ENCODE measurements around the gene GRIN2A. TPM values are rescaled to one million over a fixed set of nuclear protein-coding genes. Genes with fewer than 3 reads are reported as not detected.

GRIN2A gene
- total and polyA plus RNA-seq, 2 donors: 0.25 to 1.1 TPM

DNA sequence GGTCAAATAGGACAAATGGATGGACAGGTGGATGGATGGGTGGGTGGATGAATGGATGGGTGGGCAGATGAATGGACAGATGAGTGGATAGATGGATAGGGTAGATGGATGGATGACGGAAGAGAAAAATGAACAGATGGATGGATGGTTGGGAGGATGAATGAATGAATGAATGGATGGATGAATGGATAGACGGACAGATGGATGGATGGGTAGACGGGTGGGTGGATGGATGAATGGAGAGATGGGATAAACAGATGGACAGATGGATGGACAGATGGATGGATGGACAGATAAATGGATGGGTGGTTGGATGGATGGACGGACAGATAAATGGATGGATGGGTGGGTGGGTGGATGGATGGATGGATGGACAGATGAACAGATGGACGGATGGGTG, 232.8 kb downstream of the GRIN2A start:
- Histone ChIP-seq H3K4me1 (ENCODE audit: control insufficient read depth in 2 of 2, insufficient read depth in 2 of 2, low read length in 2 of 2) (no peaks in the 10 kb centered on the region), H3K9me3 (ENCODE audit: control insufficient read depth in 2 of 2, insufficient read depth in 1 of 2, low read length in 1 of 2) (no peaks in the 10 kb centered on the region), H3K27ac (ENCODE audit: low read depth in 1 of 2, low read length in 1 of 2) (no peak overlapping the region), H3K4me3 (ENCODE audit: low read length in 2 of 2) (no peak overlapping the region), H3K36me3 (ENCODE audit: control insufficient read depth in 2 of 2, insufficient read depth in 2 of 2, low read length in 1 of 2) (no peaks in the 10 kb centered on the region), H3K27me3 (ENCODE audit: control insufficient read depth in 2 of 2, insufficient read depth in 1 of 2, low read length in 1 of 2) (no peaks in the 10 kb centered on the region)
- DNase-seq (ENCODE audit: low read depth in 6 of 9, low spot score in 9 of 9): no peak
- WGBS: 97% methylated on average over 5 of the region's 5 CpGs

DNA sequence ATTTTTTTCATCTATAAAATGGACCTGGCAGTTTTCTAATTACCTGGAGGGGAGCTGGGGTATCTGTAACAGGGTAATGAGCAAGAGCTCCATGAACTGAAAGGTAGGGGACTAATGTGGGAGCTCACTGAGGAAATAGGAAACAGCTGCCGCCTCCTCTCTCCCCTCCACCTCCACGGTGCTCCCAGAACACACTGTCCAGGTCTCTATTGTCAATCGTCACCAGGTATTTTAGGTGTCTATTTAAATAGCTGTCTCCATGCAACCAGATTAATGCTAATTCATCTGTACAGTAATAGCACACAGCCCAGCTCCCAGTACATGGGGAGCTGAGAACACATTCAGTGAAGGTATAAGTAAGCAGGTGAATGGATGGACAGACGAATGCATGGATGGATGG, 233.3 kb downstream of the GRIN2A start:
- Histone ChIP-seq H3K36me3 (ENCODE audit: control insufficient read depth in 2 of 2, insufficient read depth in 2 of 2, low read length in 1 of 2) (no peaks in the 10 kb centered on the region), H3K4me3 (ENCODE audit: low read length in 2 of 2) (no peak overlapping the region), H3K27me3 (ENCODE audit: control insufficient read depth in 2 of 2, insufficient read depth in 1 of 2, low read length in 1 of 2) (no peaks in the 10 kb centered on the region), H3K27ac (ENCODE audit: low read depth in 1 of 2, low read length in 1 of 2) (no peak overlapping the region), H3K9me3 (ENCODE audit: control insufficient read depth in 2 of 2, insufficient read depth in 1 of 2, low read length in 1 of 2) (no peaks in the 10 kb centered on the region), H3K4me1 (ENCODE audit: control insufficient read depth in 2 of 2, insufficient read depth in 2 of 2, low read length in 2 of 2) (no peaks in the 10 kb centered on the region)
- 90% methylated on average over 4 of the region's 4 CpGs for WGBS
- no peak for DNase-seq (ENCODE audit: low read depth in 6 of 9, low spot score in 9 of 9)

DNA sequence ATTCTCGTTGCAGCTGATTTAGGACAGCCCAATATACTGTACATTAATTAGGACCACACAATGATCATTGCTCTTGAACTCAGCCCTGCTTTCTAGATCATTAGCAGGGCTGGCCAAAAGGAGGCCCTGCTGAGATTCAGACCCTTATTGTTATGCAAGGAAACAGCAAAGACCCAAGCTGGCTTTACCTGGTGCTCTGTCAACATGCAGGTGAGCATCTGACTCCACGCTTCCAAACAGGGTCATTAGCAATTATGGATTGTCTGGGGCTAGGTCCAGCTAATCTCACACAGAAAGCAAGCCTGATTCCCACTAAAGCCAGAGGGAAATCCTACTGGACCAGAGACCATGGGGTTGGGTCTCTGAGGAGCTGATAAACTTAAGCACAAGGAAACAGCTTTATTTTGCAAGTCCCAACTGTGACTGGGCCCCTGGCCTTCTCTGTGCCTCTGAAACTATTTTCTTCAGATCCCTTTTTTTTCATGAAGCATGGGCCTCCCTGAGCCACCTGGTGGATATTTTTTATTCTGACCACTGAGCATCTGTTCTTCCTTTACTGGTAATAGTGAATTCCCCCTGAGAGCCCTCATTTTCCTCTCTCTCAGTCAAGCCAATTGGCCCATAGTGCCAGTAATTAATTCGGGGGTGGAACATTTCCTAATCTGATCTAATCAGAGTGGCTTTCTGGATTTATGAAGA, 236.1 kb downstream of the GRIN2A start:
- Histone ChIP-seq H3K9me3 (ENCODE audit: control insufficient read depth in 2 of 2, insufficient read depth in 1 of 2, low read length in 1 of 2) (no peaks in the 10 kb centered on the region), H3K27me3 (ENCODE audit: control insufficient read depth in 2 of 2, insufficient read depth in 1 of 2, low read length in 1 of 2) (no peaks in the 10 kb centered on the region), H3K36me3 (ENCODE audit: control insufficient read depth in 2 of 2, insufficient read depth in 2 of 2, low read length in 1 of 2) (no peaks in the 10 kb centered on the region), H3K27ac (ENCODE audit: low read depth in 1 of 2, low read length in 1 of 2) (no peak overlapping the region), H3K4me1 (ENCODE audit: control insufficient read depth in 2 of 2, insufficient read depth in 2 of 2, low read length in 2 of 2) (no peaks in the 10 kb centered on the region), H3K4me3 (ENCODE audit: low read length in 2 of 2) (no peak overlapping the region)
- WGBS: 87% methylated on average over 3 of the region's 3 CpGs
- DNase-seq (ENCODE audit: low read depth in 6 of 9, low spot score in 9 of 9): no peak

DNA sequence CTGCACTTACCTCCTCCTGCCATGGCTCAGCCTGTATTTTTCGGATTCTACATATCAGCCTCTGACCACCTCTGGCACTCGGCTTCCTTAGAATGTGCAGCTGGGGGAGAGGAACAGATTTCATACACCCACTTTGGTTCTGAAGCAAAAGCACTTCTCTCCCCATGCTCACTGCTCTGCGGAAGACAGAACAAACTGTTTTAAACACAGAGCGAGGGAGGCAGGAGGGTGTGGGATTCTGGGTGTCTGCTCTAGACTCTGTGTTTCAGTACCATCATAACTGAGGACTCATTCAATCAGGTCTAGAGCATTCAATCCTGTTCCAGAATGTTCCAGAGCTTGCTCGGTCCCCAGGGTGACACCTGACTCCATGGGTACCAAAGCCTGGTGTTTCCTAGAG, 239.1 kb downstream of the GRIN2A start:
- Histone ChIP-seq H3K4me3 (ENCODE audit: low read length in 2 of 2) (no peak overlapping the region), H3K36me3 (ENCODE audit: control insufficient read depth in 2 of 2, insufficient read depth in 2 of 2, low read length in 1 of 2) (no peaks in the 10 kb centered on the region), H3K9me3 (ENCODE audit: control insufficient read depth in 2 of 2, insufficient read depth in 1 of 2, low read length in 1 of 2) (no peaks in the 10 kb centered on the region), H3K4me1 (ENCODE audit: control insufficient read depth in 2 of 2, insufficient read depth in 2 of 2, low read length in 2 of 2) (no peaks in the 10 kb centered on the region), H3K27me3 (ENCODE audit: control insufficient read depth in 2 of 2, insufficient read depth in 1 of 2, low read length in 1 of 2) (no peaks in the 10 kb centered on the region), H3K27ac (ENCODE audit: low read depth in 1 of 2, low read length in 1 of 2) (no peak overlapping the region)
- WGBS: 85% methylated on average over 5 of the region's 5 CpGs
- no peak for DNase-seq (ENCODE audit: low read depth in 6 of 9, low spot score in 9 of 9)

DNA sequence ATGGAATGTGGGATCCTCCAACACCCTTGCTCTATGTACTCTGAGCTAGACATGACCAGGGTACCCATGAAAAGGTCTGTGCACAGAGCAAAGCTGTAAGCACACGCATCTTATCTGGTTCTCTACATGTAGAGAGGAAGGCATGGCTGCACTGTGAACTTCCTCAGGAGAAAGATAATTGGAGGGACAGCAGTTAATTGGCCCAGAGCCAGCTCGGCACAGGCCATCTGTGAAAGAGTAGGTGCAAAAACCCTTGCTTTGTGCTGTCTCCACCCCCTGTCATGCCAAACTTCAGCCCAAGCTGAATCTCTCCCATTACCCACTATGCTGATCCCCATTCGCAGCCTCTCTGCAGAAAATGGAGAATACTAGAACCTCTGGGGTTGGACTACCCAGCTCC, 241.0 kb downstream of the GRIN2A start:
- WGBS: 82% methylated on average over 3 of the region's 3 CpGs
- H3K27ac ChIP-seq (ENCODE audit: low read depth in 1 of 2, low read length in 1 of 2): no peak overlapping the region
- H3K4me1 ChIP-seq (ENCODE audit: control insufficient read depth in 2 of 2, insufficient read depth in 2 of 2, low read length in 2 of 2): no peaks in the 10 kb centered on the region
- H3K4me3 ChIP-seq (ENCODE audit: low read length in 2 of 2): no peak overlapping the region
- DNase-seq (ENCODE audit: low read depth in 6 of 9, low spot score in 9 of 9): no peak
- no peaks in the 10 kb centered on the region for H3K9me3 ChIP-seq (ENCODE audit: control insufficient read depth in 2 of 2, insufficient read depth in 1 of 2, low read length in 1 of 2)
- H3K36me3 ChIP-seq (ENCODE audit: control insufficient read depth in 2 of 2, insufficient read depth in 2 of 2, low read length in 1 of 2): no peaks in the 10 kb centered on the region
- no peaks in the 10 kb centered on the region for H3K27me3 ChIP-seq (ENCODE audit: control insufficient read depth in 2 of 2, insufficient read depth in 1 of 2, low read length in 1 of 2)

DNA sequence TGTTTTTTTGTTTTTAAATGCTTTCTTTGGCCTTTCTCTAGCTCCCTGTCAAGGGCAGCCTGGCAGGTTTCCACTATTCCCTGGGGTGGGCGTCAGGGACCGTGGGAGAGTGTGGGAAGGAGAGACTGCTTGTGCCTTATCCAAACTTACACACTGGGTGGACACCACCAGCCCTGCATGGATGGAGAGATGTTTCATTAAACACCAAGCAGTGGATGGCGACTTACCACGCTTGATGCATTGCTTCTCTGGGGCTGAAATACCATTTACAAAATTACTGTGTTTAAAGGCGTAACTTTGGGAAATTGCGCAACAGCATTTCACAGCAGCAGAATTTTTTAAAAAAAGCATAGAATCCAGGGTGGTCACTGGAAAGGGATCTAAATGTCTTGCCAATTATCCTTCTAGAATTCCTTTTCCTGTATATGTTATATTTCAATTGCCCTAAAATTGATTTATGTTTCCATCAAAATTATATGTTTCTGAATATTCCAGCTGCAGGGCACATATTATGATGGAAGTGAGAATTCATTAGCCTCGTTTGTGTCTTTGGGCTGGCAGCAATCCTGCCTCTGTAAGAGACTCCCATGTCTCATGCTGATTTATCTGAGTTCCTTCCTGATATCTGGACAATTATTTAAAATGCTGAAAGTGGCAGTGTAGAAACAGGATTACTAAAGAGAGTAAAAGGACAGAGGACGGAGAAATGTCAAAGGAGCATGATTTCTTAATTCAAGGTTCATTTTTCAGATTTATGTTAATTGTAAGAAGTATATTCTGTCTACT, 247.3 kb downstream of the GRIN2A start:
- Histone ChIP-seq H3K36me3 (ENCODE audit: control insufficient read depth in 2 of 2, insufficient read depth in 2 of 2, low read length in 1 of 2) (no peaks in the 10 kb centered on the region), H3K4me3 (ENCODE audit: low read length in 2 of 2) (no peak overlapping the region), H3K9me3 (ENCODE audit: control insufficient read depth in 2 of 2, insufficient read depth in 1 of 2, low read length in 1 of 2) (no peaks in the 10 kb centered on the region), H3K27ac (ENCODE audit: low read depth in 1 of 2, low read length in 1 of 2) (no peak overlapping the region), H3K27me3 (ENCODE audit: control insufficient read depth in 2 of 2, insufficient read depth in 1 of 2, low read length in 1 of 2) (no peaks in the 10 kb centered on the region), H3K4me1 (ENCODE audit: control insufficient read depth in 2 of 2, insufficient read depth in 2 of 2, low read length in 2 of 2) (no peaks in the 10 kb centered on the region)
- 83% methylated on average over 8 of the region's 8 CpGs for WGBS
- no peak for DNase-seq (ENCODE audit: low read depth in 6 of 9, low spot score in 9 of 9)

DNA sequence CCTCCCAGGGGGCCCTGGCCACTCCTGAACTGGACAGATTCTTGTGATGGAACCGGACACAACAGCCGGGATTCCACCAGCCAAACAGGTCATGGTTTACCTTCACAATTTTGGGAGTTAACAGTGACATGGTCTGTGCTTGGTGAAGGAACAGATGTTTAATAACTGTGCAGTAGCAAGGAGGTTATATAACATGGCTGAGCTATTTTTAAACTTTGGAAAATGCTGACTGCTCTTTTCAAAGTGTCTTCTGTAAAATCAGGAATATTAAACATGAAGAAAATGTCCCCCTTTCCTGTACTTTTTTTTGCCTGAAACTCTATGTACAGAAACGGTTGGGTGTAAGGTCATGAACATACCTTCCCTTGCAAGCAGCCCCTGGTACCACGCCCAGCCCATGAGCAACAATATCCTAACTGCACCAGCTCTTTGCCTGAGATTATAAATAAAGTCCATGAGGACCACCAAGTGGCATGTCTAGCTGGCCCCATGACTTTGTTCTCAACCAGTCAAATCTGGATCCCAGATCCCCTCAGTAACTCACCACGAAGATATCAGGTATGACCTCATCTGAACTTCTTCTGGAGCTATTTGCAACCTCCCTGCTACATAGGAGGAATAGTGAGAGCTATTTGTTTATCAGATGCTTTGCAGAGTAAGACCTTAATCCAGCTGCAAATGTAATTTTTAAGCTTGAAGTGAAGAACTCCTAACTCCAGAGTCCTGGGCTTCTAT, 249.1 kb downstream of the GRIN2A start:
- no peaks in the 10 kb centered on the region for H3K4me1 ChIP-seq (ENCODE audit: control insufficient read depth in 2 of 2, insufficient read depth in 2 of 2, low read length in 2 of 2)
- H3K36me3 ChIP-seq (ENCODE audit: control insufficient read depth in 2 of 2, insufficient read depth in 2 of 2, low read length in 1 of 2): no peaks in the 10 kb centered on the region
- H3K27ac ChIP-seq (ENCODE audit: low read depth in 1 of 2, low read length in 1 of 2): no peak overlapping the region
- H3K27me3 ChIP-seq (ENCODE audit: control insufficient read depth in 2 of 2, insufficient read depth in 1 of 2, low read length in 1 of 2): no peaks in the 10 kb centered on the region
- no peaks in the 10 kb centered on the region for H3K9me3 ChIP-seq (ENCODE audit: control insufficient read depth in 2 of 2, insufficient read depth in 1 of 2, low read length in 1 of 2)
- DNase-seq (ENCODE audit: low read depth in 6 of 9, low spot score in 9 of 9): no peak
- 85% methylated on average over 5 of the region's 5 CpGs for WGBS
- no peak overlapping the region for H3K4me3 ChIP-seq (ENCODE audit: low read length in 2 of 2)

DNA sequence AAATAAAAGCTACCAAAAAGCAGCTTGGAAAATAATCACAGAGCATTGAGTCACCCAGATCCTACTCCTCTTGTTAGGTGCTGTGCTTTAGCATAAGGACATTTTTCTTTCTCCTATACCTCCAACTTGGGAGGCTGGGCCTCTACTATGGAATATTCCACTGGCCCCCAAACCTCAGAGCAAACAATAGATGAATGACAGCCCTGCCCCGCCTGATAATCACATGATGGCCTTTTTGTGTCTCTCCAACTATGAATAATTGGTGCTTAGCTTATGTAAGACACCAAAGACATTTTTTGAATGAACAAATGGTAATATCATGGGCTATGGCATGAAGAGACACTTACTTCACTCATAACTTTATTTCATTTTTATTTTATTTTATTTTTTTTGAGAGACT, 250.2 kb downstream of the GRIN2A start:
- Histone ChIP-seq H3K27ac (ENCODE audit: low read depth in 1 of 2, low read length in 1 of 2) (no peak overlapping the region), H3K9me3 (ENCODE audit: control insufficient read depth in 2 of 2, insufficient read depth in 1 of 2, low read length in 1 of 2) (no peaks in the 10 kb centered on the region), H3K4me1 (ENCODE audit: control insufficient read depth in 2 of 2, insufficient read depth in 2 of 2, low read length in 2 of 2) (no peaks in the 10 kb centered on the region), H3K27me3 (ENCODE audit: control insufficient read depth in 2 of 2, insufficient read depth in 1 of 2, low read length in 1 of 2) (no peaks in the 10 kb centered on the region), H3K36me3 (ENCODE audit: control insufficient read depth in 2 of 2, insufficient read depth in 2 of 2, low read length in 1 of 2) (no peaks in the 10 kb centered on the region), H3K4me3 (ENCODE audit: low read length in 2 of 2) (no peak overlapping the region)
- 74% methylated on average over 1 of the region's 1 CpG for WGBS
- DNase-seq (ENCODE audit: low read depth in 6 of 9, low spot score in 9 of 9): no peak

DNA sequence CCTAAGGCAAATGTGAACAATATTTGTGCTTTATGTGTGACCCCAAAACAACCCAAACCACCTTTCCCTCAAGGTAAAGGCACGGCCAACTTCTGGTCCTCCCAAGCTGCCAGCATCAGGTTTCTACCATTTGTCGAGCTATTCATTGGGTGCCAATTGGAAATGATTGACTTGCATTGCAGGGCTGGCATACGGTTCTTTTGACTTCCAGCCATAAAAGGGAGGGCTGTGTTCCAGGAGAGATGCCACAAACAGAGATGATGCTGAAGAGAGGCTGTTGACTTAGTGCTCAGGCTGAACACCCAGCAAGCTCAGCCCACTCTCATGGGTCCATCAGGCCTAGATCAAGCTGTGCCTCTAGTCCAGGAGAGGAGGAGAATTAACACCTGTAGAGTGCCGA, 252.4 kb downstream of the GRIN2A start:
- H3K4me1 ChIP-seq (ENCODE audit: control insufficient read depth in 2 of 2, insufficient read depth in 2 of 2, low read length in 2 of 2): no peaks in the 10 kb centered on the region
- no peaks in the 10 kb centered on the region for H3K27me3 ChIP-seq (ENCODE audit: control insufficient read depth in 2 of 2, insufficient read depth in 1 of 2, low read length in 1 of 2)
- no peak overlapping the region for H3K27ac ChIP-seq (ENCODE audit: low read depth in 1 of 2, low read length in 1 of 2)
- H3K9me3 ChIP-seq (ENCODE audit: control insufficient read depth in 2 of 2, insufficient read depth in 1 of 2, low read length in 1 of 2): no peaks in the 10 kb centered on the region
- no peak overlapping the region for H3K4me3 ChIP-seq (ENCODE audit: low read length in 2 of 2)
- H3K36me3 ChIP-seq (ENCODE audit: control insufficient read depth in 2 of 2, insufficient read depth in 2 of 2, low read length in 1 of 2): no peaks in the 10 kb centered on the region
- 85% methylated on average over 4 of the region's 4 CpGs for WGBS
- no peak for DNase-seq (ENCODE audit: low read depth in 6 of 9, low spot score in 9 of 9)

All from thymus (tissue), 11 donors.